Loucy (cell line): ENCODE measurements around the gene CD160.

Experiments used
- EZH2phosphoT487 ChIP-seq: fragments of 200-600 bp; IDR thresholded peaks from 2 replicates; pipeline ENCODE4 v1.6.1; 2018; ENCODE audit warnings: antibody characterized with exemption, mild to moderate bottlenecking, moderate library complexity, borderline replicate concordance
- TF ChIP-seq, protein P1 (sequence below): fragments of 200-600 bp; sonication (generic); conservative IDR thresholded peaks from 2 replicates; pipeline ENCODE4 v1.5.1; 2014; ENCODE audit warnings: mild to moderate bottlenecking, antibody characterized with exemption, low read length

DNA sequence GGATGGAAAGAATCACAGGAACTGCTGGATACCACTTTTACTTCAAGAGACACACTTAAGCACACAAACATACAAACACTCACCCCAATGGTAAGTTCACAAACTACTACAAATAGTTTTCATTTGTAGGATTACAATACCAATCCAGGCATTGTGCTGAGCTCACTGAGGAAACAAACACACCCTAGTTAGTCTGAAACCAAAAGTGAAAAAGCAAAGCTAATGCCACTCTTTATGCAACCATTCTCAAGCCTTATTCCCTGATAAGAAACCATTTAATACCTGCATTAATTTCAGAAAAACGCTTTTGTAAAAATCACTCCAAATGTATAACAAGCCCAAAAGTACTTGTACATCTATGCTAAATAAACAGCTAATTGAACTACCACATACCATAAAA lies 66.2 kb downstream of the CD160 start:
- TF ChIP-seq, protein P1, sequence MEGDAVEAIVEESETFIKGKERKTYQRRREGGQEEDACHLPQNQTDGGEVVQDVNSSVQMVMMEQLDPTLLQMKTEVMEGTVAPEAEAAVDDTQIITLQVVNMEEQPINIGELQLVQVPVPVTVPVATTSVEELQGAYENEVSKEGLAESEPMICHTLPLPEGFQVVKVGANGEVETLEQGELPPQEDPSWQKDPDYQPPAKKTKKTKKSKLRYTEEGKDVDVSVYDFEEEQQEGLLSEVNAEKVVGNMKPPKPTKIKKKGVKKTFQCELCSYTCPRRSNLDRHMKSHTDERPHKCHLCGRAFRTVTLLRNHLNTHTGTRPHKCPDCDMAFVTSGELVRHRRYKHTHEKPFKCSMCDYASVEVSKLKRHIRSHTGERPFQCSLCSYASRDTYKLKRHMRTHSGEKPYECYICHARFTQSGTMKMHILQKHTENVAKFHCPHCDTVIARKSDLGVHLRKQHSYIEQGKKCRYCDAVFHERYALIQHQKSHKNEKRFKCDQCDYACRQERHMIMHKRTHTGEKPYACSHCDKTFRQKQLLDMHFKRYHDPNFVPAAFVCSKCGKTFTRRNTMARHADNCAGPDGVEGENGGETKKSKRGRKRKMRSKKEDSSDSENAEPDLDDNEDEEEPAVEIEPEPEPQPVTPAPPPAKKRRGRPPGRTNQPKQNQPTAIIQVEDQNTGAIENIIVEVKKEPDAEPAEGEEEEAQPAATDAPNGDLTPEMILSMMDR: no peak
- TF ChIP-seq EZH2phosphoT487: no peak
